Medulla oblongata (tissue), 1 donor: ENCODE data around the gene RNF39.
A peak's percentile ranks its signal among the peaks of the same experiment; 100 is the strongest.
"Not testable (repeated sequence)": the region's sequence is repeated elsewhere in the genome, so short reads cannot be mapped to it uniquely, and the experiment has no call there.

Experiments used
- DNase-seq: peaks from one replicate; pipeline ENCODE4 v3.0.0-alpha.2; 2015; ENCODE audit errors: extremely low spot score

The RNF39 gene

GRCh38 chr6:30061092-30061857 is 14.3 kb downstream of the RNF39 start, which contains the start of gene POLR1H:
POLR1H (plus strand) TSS chr6:30061265; CDS start chr6:30061525, 260 bp downstream.
- DNase-seq, result peak; percentile 98

GRCh38 chr6:30060606-30061091 is 14.9 kb downstream of the RNF39 start:
- no peak for DNase-seq

GRCh38 chr6:30055513-30055912 is 20.1 kb downstream of the RNF39 start:
- DNase-seq, result no peak

DNA sequence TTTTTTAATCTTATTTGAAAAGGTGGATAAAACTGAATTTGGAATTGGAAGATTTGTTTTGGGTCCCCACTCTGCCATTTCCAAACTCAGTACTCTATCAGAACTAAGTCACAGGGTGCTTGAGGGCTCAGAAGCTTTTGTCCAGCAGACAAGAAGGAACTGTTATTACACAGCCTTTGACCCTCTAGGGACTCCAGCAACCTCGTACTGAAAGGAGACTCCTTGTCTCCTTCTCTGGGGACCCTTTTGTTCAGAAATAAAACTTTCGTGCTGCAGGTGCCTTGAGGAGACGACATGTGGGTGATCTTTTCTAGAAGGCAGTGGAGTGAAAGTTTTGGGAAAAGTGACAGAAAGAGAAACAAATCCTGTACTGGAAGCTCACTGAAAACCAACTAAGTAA is 21.9 kb downstream of the RNF39 start:
- no peak for DNase-seq

DNA sequence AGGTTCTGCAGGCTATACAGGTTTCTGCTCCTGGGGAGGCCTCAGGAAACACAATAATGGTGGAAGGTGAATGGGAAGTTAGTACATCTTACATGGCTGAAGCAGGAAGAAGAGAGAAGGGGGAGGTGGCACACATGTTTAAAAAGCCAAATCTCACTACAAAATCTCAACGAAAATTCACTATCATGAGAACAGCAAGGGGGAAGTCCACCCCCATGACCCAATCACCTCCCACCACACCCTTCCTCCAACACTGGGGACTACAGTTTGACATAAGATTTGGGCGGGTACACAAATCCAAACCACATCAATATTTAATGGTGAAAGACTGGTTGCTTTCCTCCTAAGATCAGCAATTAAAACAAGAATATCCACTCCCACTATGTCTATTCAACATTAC is 28.3 kb downstream of the RNF39 start:
- DNase-seq, result no peak

DNA sequence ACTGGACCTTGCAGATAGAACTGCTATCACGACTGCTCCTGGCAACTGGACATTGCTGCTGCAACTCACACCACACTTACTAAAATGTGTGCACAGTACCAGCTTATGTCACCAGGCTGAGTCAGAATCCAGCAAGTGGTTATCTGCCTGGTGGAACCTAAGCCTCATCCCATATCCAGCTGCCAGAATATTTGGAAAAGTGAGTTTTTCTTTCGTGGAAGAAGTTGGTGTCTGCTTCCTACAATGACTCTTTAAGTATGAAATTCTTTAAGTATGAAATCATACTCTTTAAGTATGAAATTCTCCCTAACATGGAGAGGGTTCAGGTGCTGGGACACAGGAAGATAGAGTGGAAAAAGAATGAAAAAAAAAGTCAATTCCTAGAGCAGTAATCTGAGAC is 30.9 kb downstream of the RNF39 start:
- DNase-seq, result no peak

GRCh38 chr6:30043744-30044143 is 31.8 kb downstream of the RNF39 start:
- DNase-seq, result no peak

DNA sequence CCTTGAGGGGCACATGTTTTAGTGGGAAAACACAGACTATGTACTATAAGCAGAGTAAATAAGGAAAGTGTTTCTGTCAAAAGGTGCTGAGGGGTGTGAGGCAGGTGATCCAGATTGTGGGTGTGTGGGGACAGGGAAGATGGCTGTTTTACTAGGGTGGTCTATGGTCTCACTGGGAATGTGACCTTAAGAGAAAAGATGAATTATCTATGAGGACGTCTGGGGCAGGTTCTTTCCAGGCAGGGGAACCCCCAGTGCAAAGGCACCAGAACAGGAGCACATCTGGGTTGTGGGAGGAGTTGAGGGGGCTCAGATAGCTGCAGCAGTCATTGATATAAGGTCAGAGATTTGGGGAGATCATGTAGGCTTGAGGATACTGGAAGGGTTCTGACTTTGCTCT is 32.7 kb downstream of the RNF39 start:
- no peak for DNase-seq

DNA sequence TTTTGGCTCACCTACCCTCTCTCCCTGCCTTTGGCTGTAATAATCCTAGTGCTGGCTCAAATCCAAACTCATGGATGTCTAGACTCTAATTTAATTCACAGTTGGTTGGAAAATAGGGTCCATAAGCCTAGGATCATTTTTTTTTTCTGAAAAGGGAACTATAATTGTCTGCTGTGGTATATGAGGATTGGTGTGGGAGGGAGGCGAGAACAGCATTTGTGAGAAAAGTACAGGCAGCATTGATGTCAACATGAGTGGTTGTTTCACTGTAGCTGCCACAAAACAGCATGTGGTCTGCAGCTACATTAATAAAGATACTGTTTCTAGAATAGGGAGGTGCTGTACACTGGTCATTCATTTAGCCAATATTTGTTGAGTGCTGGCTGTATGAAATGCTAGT is 33.1 kb downstream of the RNF39 start:
- DNase-seq, result no peak

DNA sequence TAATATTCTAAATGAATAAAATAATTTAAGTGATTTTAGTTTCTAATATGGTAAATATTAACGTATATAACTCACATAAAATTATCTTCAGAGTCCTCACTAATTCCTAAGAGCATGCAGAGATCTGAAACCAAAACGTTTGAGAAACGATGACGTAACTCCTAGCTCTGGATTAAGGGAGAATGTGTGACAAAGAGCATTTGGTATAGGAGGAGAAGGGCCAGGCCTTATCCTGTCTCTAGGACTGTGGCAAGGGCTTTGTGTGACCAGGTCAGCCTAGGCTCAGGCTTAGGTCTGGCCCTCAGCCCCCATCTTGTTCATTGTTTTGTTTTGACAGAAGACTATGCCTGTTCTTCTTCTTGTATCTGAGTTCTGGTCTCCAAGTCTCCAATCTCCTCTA is 33.7 kb downstream of the RNF39 start:
- DNase-seq, result no peak

GRCh38 chr6:30041221-30041620 is 34.3 kb downstream of the RNF39 start:
- DNase-seq, result no peak

- no peak for DNase-seq
These were observed 38.3 kb downstream of the RNF39 start for GRCh38 chr6:30037182-30037788.

DNA sequence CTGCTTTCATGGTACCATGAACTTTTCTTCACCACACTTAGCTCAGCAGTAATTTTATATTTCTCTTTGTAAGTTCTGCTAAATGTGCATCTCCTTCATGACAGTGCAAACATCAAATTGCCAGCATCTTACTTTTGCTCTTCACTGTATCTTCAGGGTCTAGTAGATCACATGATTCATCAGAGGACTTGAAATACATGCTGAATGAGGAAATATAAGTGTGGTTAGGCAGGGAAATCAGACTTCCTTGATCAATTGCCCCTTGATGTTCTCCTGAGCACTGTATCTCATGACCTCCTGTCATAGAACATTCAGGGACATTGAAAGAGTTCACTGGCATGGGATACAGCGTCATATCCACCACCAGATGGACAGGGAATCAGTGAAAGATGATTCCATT is 39.8 kb downstream of the RNF39 start:
- no peak for DNase-seq

DNA sequence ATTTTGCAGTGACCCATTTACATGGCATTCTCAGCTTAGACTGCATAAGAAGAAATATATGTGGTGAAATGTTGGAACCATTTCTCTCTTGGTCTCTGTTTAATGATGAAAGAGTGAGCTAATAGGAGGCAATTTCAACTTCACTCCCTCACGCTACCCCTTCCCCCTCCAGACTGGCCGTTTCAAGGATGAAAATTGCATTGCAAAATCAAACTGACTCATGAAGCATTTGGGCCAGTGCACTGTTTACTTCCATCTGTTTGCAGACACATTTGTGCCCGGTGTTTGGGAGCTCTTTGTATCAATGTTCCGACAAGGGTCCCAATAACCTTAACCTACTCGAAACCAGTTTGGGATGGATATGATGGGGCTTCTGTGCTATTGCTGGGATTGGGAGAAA is 42.1 kb downstream of the RNF39 start:
- DNase-seq, result not testable (repeated sequence)

- no peak for DNase-seq
These were observed 44.2 kb downstream of the RNF39 start for GRCh38 chr6:30031381-30031780.

DNA sequence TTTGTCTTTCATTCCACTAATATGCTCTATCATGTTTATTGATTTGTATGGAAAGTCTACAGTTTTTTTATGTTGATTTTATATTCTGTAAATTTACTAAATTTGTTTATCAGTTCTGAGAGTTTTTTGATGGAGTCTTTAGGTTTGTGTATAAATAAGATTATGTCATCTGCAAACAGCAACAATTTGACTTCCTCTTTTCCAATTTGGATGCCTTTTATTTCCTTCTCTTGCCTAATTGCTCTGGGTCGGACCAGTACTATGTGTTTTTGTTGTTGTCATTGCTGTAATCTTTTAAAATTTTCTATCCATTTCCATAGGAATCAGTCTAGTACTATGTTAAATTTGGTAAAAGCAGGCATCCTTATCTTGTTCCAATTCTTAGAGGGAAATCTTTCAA is 46.0 kb downstream of the RNF39 start:
- no peak for DNase-seq

DNA sequence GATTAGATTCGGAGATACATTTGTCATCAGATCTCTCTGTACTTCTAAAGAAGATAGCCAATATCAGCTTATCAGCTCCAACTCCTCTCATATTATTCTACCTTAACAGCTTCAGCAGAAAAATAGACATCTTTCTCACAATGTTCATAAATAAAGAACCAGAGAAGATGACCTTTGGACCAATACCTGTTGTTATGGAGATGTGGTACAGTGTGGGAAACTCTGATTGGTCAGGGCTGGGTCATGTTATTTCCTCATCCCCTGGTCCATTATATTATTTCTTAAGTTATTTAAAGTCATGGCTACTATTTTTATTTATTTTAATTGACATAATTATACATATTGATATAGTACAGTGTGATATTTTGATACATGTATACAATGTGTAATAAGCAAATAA is 50.4 kb downstream of the RNF39 start:
- no peak for DNase-seq

- not testable (repeated sequence) for DNase-seq
These were observed 52.9 kb downstream of the RNF39 start for GRCh38 chr6:30022712-30023111.

DNA sequence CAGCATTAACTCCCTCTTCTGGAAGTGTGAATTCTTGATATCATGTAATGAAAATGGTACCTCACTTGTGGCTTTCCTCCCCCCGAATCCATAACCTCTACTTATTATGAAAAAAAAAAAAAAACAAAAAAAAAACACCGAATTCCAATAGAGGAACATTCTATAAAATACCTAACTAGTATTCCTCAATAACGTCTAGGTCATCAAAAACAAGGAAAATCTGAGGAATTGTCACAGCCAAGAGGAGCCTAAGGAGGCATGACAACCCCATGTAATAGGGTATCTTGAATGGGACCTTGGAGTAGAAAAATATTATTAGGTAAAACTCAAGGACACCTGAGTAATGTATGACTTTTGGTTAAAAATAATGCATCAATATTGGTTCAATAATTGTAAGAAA is 53.4 kb downstream of the RNF39 start:
- DNase-seq, result no peak

GRCh38 chr6:30020626-30021025 is 54.9 kb downstream of the RNF39 start:
- no peak for DNase-seq
